DMS 273 treated with DMSO at 0.1 percent for 48 hours (cell line): ENCODE measurements around the gene DNAJA3.
A peak's percentile ranks its signal among the peaks of the same experiment; 100 is the strongest.

ENCODE experiments used
- DNase-seq: peaks from one replicate; lab custom pipeline; 2025; lab: John Stamatoyannopoulos, UW

Gene DNAJA3

DNA sequence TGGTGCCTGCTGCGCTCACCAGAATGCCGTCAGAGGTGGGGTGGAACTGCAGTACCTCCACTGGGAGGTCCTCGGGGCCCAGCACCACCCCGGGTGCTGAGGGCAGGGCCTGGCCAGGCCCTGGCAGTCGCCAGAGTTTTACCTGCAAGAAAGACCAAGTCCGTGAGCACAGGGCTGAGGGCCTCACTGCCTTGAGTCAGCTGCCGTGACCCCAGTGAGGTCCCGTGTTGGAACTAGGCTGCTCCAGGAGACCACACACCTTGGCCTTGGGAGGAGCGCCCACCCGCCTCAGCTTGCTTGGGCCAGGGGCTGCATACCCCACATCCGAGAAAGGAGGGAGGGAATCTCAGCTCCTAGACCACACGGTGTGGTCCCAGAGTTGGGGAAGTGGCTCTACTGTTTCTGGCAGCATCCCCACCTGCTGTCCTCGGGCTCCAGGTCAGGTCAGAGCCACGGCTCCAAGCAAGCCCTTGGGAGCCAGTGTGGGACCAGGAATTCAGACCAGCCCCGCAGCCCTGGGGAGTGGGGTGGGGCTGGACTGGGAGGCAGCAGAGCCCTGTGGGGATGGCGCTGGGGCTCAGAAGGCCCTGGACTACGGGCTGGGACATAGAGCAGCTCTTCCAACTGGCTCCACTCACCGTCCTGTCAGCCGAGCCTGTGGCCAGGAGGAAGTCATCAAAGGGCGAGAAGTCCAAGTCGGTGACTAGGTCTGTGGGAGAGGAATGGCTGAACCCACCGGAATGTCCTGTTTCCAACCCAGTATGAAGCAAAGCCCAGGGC, 17.9 kb upstream of the DNAJA3 start:
- DNase-seq = no peak

DNA sequence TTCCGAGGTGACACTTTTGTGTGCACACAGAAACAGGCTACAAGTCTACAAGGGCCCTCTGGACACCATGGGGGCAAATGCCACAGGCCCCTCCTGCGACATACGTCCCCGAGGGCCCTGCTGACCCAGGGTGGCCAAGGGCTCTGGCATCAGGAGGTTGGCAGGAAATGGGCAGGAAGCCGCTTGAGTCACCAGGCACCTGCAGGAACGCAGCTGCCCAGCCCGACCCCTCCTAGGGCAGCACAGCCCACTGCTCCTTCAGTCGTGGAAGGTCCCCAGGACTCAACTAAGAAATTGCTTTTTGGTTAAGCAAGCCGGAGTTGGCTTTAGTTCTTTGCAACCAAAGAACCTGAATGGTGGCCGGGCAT, 17.4 kb upstream of the DNAJA3 start:
- DNase-seq = no peak

DNA sequence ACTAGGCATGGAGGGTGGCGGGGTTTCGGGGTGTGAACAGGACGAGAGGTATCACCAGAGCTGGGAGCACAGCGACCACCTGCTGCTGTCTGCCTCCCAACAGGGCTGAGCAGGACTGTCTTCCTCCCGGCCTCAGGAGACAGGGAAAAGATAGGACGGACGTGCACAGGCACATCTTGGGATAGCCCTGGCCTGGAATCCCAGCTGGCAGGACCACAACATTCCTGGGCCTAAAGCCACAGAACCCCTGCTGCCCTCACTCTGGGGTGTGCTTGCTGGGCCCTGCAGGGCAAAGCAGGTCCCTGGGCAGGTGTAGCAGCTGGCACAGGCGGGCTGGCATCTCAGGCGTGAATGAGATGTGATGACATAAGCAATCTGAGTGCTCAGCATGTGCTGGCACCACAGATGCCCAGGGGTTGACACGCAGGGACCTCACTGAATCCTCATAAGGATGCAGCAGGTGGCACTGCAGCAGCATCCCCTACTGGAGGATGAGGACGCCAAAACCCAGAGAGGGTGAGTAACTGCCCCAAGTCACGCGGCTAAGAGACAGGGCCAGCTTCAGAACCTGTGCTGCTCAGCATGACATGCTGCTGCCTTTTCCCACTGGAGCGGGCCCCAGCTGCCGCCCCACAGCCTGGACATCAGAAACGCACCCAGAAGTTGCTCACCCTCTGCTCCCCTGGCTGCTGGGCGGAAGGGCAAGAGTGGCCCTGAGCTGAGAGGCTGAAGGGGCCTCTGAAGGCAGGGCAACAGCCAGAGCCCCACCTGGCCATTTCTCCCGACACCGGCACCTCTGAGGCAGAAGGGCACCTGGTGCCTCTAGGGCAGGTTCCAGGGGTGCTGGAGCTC, 16.4 kb upstream of the DNAJA3 start:
- DNase-seq = peak; percentile 29

DNA sequence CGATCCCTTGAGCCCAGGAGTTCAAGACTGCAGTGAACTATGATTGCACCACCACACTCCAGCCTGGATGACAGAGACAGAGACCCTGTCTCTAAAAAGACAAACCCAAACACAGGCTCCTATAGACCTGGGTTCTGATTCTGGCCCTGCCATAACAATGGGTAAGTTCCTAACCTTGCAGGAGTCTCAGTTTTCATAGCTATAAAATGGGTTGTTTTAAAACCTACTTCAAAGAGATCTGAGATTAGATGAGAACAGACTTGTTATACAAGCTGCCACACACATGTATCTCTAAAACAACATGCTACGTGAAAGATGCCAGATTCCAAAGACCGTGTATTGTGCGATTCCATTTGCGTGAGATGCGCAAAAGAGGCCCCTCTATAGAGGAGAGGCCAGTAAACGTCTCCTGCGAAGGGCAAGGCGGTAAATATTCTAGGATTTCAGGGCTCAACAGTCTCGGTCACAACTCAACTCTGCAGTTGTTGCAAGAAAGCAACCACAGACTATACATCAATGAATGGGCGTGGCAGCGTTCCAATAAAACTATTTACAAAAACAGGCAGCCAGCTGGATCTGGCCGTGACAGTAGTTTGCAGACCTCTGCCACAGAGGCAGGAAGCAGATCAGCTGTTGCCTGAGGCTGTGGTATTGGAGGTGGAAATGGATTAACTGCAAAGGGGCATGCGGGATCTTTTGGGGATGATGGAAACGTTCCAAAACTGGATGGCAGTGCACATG, 15.2 kb upstream of the DNAJA3 start:
- no peak for DNase-seq

DNA sequence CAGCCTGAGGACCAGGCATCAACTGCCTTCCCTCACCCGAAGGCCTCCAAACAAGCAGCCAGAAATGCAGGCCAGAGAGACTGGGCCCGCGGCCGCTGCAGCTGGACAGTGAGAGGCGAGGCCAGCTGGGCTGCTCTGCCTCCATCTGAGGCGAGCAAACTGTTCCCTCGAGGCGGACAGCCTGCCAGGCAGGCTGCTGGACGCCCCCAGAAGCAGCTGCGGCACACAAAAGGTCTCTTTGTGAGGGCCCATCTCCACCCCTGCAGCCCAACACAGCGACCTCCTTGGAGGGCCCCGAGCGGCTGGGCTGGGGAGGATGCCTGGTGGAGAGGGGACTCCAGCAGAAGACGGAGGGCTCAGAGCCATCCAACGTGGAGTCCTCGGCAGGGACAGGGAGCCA, 14.0 kb upstream of the DNAJA3 start:
- no peak for DNase-seq

DNA sequence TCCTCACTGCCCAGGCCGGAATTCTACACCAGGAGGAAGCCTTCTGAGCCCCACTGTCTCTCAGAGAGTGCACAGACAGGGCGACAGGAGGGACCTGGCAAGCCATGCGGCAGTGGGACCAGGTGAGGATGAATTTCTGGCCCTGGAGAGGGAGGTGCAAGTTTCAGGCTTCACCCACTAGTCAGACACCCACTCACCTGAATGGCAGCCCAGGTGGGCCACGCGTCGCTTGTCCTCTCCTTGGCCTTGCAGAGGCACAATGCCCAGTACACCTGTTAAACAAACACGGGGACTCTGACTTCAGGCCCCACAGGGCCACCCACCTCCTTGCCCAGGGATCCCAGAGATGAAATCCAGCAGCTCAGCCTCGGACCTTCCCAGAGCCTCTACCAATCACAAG, 13.5 kb upstream of the DNAJA3 start:
- DNase-seq = no peak

DNA sequence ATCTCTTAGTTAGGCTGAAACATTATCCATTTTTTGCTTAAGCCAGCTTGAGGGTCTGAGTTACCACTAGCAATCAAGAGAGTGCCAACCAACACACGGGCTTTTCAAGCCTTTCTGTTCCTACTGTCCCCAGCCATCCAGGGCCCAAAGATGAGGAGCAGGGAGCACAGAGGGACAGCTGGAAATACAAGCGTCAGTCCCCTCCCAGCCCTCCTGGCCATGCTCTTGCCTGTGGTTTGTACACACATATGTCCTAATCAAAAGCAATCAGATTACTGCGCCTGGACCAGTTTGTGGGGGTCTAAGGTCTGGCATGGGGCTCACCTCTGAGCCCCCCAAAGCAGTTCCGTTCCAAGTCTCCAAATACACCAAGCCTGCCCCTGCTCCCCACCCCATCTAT, 12.8 kb upstream of the DNAJA3 start:
- DNase-seq = no peak

DNA sequence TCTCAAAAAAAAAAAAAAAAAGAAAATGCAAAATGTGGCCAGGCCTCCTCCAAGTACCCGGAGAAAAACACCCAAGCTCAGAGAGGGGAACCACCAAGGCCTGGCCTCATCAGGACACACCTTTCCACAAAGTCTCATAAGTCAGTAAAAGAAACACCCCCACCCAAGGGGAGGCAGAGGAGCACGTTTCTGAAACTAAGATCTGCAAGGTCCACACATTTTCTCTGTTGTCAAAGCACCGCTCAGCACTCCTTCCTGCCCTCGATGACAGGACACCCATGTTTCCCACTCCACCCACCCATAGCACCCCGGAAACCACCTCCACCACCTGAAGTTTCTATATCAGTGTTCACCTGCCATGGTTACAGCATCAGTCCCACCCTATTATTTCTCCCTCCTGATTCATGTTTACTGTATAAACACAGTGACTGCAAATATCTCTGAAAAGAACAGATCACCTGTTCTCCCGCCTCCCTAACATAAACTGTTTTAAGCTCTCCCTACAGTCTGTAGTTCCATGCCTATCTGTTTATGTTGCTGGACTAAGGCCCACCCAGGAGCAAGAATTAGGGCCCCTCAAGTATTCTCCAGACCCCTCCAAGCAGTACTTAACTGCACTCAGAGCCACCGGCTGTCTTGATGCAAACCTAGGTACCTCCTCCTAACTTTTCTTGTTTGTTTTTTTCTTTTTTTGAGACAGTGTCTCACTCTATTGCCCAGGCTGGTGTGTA, 11.3 kb upstream of the DNAJA3 start:
- DNase-seq = no peak

DNA sequence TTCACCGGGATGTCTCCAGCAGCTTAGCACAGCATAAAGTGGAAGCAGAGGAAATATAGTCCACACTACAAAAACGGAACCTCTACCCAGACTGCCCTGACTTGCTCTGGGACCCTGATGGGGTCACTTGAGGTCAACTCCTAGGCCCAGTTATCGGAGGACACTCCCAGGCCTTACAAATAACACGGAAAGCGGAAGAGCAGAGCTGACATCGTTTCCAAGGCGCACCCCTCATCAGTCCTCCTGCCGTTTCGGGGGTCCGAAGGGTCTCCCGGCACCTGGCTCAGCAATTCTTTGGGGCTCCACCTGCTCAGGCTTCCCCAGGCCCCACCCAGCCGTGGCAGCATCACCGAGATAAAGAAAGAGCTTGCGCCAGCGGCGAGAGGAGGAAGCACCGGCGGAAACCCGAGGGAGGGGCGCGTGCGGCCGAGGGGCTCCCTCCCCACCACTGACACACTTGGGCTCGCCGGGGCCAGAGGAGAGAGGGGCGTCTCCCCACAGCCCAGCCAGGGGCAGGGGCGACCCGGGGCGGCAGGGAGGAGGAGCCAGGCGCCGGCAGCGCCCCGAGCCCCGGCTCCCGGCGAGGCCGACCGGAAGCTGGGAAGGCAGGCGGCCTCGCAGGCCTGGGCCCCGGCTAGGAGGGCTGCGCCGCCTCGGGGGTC, 10.0 kb upstream of the DNAJA3 start:
- DNase-seq = no peak

DNA sequence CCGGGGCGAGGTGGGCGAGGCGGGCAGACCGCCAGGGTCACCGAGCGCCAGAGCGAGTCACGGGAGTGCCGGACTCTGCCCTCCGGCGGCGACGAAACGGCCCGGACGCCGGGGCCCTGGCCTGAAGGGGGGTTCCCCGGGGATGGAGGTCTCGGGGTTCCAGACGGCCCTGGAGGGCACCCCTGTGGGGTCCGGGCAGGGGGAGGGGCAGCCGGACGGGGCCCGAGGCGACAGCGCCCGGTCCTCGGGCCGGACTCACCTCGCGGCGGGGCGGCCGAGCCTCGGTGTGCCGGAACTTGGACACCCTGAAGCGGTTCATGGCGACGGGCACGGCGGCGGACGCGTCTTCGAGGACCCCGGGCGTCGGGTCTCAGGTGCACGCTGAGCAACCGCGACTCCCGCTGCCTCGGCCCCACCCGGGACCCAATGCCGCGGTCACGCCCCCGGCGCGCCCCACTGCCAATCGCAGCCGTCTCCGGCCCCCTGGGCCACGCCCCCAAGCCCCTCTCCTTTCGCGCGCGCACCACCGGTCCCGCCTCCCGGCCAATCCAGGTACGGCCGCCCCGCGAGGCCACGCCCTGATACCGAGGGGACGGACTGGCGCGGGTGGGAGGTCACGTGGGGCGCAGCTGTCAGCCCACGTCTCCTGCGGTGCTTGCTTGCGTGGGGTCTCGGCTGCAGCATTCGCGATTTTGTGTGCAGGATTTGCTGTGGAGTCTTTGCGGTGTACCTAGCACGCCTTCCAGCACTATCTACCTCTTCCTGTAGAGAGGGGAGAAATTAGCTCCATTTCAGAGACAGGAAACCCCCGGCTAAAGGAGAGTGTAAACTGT, 9.3 kb upstream of the DNAJA3 start, which contains the start of gene CORO7:
Gene CORO7, minus strand, starts transcription at position 397 of the 833 bp plus-strand sequence. Its CDS starts 78 bp downstream, at position 319.
- peak; percentile 63 for DNase-seq

DNA sequence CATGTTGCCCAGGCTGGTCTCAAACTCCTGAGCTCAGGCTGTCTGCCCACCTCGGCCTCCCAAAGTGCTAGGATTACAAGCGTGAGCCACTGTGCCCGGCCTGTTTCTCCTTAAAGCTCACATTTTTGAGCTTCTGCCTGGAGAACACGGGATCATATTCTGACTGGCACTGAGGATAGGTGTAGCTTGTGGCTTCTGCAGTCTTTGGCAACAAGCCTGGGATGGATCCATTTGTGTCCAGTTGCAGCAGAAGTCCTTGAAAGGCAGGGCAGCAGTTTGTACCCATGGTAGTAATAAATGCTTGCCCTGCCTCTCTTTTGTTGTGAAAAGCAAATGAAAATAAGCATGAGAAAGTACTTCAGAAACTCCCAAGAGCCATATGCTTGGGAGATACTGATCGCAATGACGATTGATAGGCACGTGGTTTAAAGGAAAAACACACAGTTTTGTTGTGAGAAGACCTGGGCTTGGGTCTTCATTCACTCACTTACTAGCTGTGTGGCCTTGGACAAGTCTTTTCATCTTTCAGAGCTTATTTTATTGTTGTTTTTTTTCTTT, 6.2 kb upstream of the DNAJA3 start:
- no peak for DNase-seq

DNA sequence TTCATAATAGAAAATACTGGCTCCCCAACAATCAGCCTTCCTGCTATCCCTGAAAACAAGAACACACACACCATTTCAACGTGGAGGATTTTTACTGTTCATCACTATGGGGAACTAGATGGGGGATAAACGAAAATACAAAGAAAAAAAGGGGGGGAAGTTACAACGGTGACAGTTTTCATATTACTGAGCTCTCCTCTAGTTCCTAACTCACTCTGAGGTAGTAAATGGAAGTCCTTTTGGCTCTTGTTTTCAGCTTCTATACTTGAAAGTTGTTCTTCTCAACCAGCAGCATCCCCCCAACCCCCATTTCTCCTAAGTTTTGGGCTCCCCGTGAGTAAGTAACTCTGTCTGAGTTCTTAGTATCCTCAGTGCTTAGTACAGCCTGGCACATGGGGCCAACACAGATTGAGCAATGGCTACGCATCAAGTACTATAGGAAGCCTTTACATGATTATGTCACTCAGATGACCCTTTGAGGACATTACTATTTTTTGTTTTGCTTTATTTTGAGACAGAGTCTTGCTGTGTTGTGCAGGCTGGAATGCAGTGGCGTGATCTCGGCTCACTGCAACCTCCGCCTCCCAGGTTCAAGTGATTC, 5.1 kb upstream of the DNAJA3 start:
- DNase-seq = no peak

DNA sequence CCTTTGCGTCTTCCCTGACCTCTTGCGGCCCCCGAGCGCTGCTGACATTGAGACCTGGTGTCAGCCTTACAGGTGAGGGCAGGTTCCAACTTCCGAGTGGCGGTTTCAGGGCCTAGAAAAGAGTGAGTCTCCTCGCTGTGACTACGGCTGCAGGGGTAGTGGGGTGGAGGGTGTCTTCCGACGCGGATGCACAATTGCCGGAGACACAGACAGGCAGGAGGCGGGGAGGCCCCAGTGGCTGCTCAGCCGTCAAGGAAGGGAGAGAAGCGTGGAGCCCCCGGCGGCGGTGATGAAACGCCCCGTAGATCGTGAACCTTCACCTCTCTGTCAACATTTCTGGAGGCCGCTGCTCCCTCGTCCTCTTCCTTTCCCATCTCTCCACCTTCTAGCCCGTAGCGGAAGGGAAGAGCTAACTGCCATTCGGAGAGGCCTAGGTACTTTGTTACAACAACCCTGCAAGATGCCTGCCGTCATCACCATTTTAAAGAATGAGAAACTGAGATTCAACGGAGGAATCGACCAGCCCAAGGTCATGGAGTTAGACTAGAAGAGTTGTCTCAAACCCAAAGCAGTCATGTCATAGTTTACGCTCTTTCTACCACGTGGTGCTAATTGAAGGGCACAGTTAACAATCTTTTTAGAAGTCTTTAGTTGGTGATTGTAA, 485 bp downstream of the DNAJA3 start:
- no peak for DNase-seq

DNA sequence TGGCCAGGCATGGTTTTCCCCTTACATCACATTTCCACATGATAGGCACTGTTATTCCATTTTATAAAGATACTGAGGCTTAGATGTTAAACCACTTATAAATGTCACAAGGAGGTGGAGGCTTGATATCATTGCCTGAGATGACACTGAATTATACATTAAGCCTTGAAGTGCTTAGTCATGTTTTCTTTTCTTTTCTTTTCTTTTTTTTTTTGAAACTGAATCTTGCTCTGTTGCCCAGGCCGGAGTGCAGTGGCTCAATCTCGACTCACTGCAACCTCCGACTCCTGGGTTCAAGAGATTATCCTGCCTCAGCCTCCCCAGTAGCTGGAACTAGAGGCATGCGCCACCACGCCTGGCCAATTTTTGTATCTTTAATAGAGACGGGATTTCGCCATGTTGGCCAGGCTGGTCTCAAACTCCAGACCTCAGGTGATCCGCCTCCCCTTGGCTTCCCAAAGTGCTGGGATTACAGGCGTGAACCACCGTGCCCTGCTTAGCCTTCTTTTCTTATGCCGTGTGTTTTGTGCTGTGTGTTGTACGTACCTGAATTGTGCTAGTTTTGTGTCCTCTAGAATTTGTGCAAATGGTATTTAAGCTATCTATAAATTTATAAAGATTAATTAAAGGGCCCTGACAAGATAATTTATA, 1.2 kb downstream of the DNAJA3 start:
- no peak for DNase-seq

DNA sequence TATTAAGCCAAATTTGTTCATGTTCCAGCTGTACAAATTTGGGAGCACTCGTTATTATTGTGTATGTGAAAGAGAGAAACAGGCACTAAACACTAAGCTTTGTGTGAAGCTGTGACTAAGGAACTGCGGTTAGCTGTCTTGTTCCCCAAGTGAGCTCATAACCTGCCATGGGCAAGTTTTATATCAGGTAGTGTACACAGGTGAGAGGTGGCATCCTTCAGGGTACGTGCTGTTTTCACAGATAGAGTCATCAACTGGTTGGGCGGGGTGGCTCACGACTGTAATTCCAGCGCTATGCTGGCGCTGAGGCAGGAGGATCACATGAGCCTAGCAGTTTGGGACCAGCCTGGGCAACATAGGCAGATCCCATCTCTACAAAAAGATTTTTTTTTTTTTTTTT, 2.8 kb downstream of the DNAJA3 start:
- DNase-seq = no peak

DNA sequence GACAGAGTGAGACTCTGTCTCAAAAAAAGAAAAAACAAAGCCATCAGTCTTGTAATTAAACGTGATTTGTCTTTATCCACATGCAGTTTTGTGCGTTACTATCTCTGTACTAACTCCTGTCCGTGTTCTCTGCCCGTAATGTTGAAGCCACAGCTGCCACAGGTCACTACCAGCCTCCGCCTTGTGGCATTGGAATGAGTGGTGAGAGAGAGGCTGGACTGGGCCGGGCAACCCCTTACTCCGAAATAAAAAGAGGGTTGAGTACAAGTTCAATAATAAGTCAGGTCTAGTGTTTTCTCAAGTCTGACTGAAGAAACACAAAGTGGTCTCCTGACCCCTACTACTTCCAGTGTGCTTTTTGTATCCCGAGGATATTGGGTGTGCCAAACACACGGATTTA, 5.4 kb downstream of the DNAJA3 start:
- no peak for DNase-seq

DNA sequence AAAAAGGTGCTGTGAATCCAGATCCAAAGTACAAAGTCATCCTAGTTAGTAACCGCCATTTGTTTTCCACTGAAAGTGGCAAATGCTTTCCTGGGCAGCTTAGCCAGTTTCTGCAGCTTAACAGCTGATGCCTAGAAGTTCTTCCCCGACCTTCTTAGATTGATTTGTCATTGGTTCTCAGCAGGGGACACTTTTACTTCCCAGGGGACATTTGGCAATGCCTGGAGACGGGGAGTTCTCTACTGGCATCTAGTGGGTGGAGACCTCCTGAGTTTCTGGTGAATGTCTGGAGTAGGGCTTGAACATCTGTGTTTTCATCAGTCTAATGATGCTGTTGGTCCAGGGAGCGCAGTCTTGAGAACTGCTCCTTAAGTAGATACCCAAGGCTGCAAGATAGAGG, 7.6 kb downstream of the DNAJA3 start:
- no peak for DNase-seq

DNA sequence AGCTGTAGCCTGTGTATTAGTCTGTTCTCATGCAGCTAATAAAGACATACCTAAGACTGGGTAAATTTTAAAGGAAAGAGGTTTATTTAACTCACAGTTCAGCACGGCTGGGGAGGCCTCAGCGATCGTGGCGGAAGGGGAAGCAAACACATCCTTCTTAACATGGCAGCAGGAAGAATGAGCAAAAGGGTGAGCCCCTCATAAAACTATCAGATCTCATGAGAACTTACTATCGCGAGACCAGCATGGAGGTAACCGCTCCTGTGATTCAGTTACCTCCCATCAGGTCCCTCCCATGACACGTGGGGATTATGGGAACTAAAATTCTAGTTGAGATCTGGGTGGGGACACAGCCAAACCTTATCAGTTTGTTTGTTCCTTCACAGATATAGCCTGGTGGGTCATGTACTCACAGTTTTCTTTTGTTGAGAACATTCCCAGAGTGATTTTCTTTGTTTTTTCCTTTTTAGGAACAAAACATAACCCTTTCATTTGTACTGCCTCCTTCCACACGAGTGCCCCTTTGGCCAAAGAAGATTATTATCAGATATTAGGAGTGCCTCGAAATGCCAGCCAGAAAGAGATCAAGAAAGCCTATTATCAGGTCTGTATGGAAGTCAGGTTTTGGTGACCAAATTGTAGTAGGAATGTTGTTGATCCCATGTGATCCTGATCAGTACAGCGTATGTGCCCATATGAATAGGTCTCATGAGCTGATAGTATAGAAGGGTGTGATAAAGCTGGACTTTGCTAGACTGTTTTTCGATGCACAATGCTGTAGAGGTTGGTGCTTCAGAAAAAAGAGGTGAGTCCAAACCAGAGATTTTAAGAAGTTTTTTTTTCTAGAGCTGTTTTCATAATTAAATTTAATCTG, 8.5 kb downstream of the DNAJA3 start:
- DNase-seq = no peak
